CD4-positive, alpha-beta memory T cell (primary cell): ENCODE results near the gene RGP1. TPM values are rescaled to one million over a fixed set of nuclear protein-coding genes. Genes with fewer than 3 reads are reported as not detected.

Source experiments
- CTCF ChIA-PET: fragments of 350-600 bp; sonication (Branson Sonifier 250); formaldehyde crosslinking; loops from one replicate; lab custom pipeline; 2021; ENCODE audit warnings: inconsistent platforms; ENCODE audit not compliant: partially characterized antibody; lab: Charles Lee
- POLR2A ChIA-PET: fragments of 350-600 bp; sonication (Branson Sonifier 250); formaldehyde crosslinking; loops from one replicate; lab custom pipeline; 2021; ENCODE audit not compliant: partially characterized antibody; lab: Charles Lee
- DNase-seq, 5 donors: peaks; one replicate each; pipeline versions ENCODE4 v3.0.0 to v3.0.0-alpha.2; 2020 to 2022; ENCODE audit warnings: mixed read lengths in 1 of 5
- H3K27ac ChIP-seq: one replicate; pipeline ENCODE4 v1.7.0; 2013; ENCODE audit warnings: low read depth, low read length
- H3K27me3 ChIP-seq: 2 replicates; pipeline ENCODE4 v1.7.0; 2013; ENCODE audit warnings: mild to moderate bottlenecking, low read length, moderate library complexity; ENCODE audit not compliant: insufficient read depth
- H3K36me3 ChIP-seq: 2 replicates; pipeline ENCODE4 v1.7.0; 2013; ENCODE audit warnings: mild to moderate bottlenecking, low read length, moderate library complexity; ENCODE audit not compliant: insufficient read depth
- H3K4me1 ChIP-seq: 2 replicates; pipeline ENCODE4 v1.7.0; 2013; ENCODE audit warnings: mild to moderate bottlenecking, low read length, moderate library complexity; ENCODE audit not compliant: insufficient read depth
- H3K4me3 ChIP-seq, 2 donors: one replicate each; pipeline ENCODE4 v1.7.0; 2013; ENCODE audit warnings: low read length in 2 of 2, mild to moderate bottlenecking in 1 of 2
- H3K9me3 ChIP-seq, 2 donors: one replicate each; pipeline ENCODE4 v1.7.0; 2013; ENCODE audit warnings: low read length in 2 of 2, control low read depth in 1 of 2; ENCODE audit not compliant: control insufficient read depth in 1 of 2
- H3K27ac Mint-ChIP-seq, 7 donors: one replicate each; pipeline ENCODE4 v1.8.0; 2020 to 2021; ENCODE audit warnings: mixed read lengths in 7 of 7, mild to moderate bottlenecking in 6 of 7, inconsistent platforms in 3 of 7, moderate library complexity in 3 of 7
- H3K27me3 Mint-ChIP-seq, 2 donors: one replicate each; pipeline ENCODE4 v1.8.0; 2020 to 2021; ENCODE audit warnings: mixed read lengths in 2 of 2
- H3K36me3 Mint-ChIP-seq, 2 donors: one replicate each; pipeline ENCODE4 v1.8.0; 2020 to 2021; ENCODE audit warnings: mixed read lengths in 2 of 2, inconsistent platforms in 1 of 2, mild to moderate bottlenecking in 1 of 2
- H3K4me1 Mint-ChIP-seq, 4 donors: one replicate each; pipeline ENCODE4 v1.8.0; 2020 to 2021; ENCODE audit warnings: mixed read lengths in 4 of 4, mild to moderate bottlenecking in 1 of 4
- H3K4me3 Mint-ChIP-seq, 8 donors: one replicate each; pipeline ENCODE4 v1.8.0; 2020 to 2021; ENCODE audit warnings: mixed read lengths in 8 of 8, mild to moderate bottlenecking in 7 of 8, moderate library complexity in 6 of 8, inconsistent platforms in 3 of 8
- H3K9me3 Mint-ChIP-seq, 8 donors: one replicate each; pipeline ENCODE4 v1.8.0; 2020 to 2021; ENCODE audit warnings: mixed read lengths in 8 of 8, mild to moderate bottlenecking in 5 of 8, inconsistent platforms in 3 of 8, moderate library complexity in 1 of 8
- intact Hi-C: fragments of 100-400 bp; cut with micrococcal nuclease; formaldehyde crosslinking; loops from one replicate; pipeline ENCODE4 v1.15.1; 2023
- polyA plus RNA-seq, 2 donors: library from polyadenylated mRNA; unstranded; fragments of 300-500 nt; fragmentation: Illumina TruSeq; gene quantifications; one replicate each; pipeline ENCODE4 v1.2.3, GENCODE V29; 2021
- total RNA-seq, 2 experiments: library from RNA; stranded (reverse); gene quantifications; one replicate each; pipeline ENCODE4 v1.2.3, GENCODE V29; 2021

The RGP1 gene
- total and polyA plus RNA-seq, 4 experiments from 2014 or later: 6.1 to 33.8 (median 20.9) TPM

DNA sequence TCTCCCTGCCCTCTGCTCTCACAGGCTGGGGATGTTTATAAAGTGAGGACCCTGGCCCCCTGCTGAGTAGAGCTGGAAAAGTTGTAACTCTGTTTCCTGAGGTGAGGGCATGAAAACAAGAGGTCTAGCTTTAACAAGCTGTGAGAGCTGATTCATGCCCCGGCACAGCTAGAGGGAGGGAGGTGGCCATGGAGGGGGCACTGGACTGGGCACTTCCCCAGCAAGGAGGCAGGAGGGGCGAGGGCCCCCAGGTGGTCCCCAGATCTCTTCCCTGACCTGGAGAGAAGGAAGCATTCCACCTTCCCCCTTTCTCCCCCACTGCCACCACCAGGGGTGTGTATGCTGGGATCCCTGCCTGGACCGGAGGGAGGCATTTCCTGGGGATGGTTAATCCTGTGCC, 5.2 kb downstream of the RGP1 start, which contains the start of gene MSMP:
Gene MSMP, minus strand, starts transcription at position 13 of the 400 bp plus-strand sequence. CDS start 147 bp downstream, outside the sequence.
- POLR2A ChIA-PET: interaction anchor here (1.0 kb wide), 1 partner anchor 22 kb away, joined by 4 read pairs; the partner anchor contains the start of genes CREB3 and TLN1
- H3K36me3 ChIP-seq: peaks cover 35% of the 10 kb centered on the region
- no peak within 1 kb of the TSS for H3K27ac ChIP-seq
- H3K4me3 Mint-ChIP-seq: peak within 1 kb of the TSS in 2 of 8 donors; percentile 30 to 74
- no peak for DNase-seq
- peaks cover 27 to 67% (median 50%) of the 10 kb centered on the region in 4 donors for H3K4me1 Mint-ChIP-seq
- H3K36me3 Mint-ChIP-seq: peaks cover 25 to 40% of the 10 kb centered on the region in 2 donors
- peaks cover 36% of the 10 kb centered on the region for H3K4me1 ChIP-seq
- H3K9me3 ChIP-seq: no peaks in the 10 kb centered on the region
- CTCF ChIA-PET: interaction anchor here (1.2 to 6.0 kb wide), 3 partner anchors 22 to 137 kb away, joined by 3 to 32 read pairs (median 4); partner anchors contain the start of gene CREB3
- no peak within 1 kb of the TSS for H3K4me3 ChIP-seq
- no peaks in the 10 kb centered on the region for H3K27me3 ChIP-seq
- no peaks in the 10 kb centered on the region for H3K27me3 Mint-ChIP-seq
- H3K9me3 Mint-ChIP-seq: peaks cover 0 to 2% (median 0%) of the 10 kb centered on the region in 8 donors
- intact Hi-C loops: no loop called here
- peak within 1 kb of the TSS in 6 of 7 donors; percentile 27 to 99 (median 83) for H3K27ac Mint-ChIP-seq

DNA sequence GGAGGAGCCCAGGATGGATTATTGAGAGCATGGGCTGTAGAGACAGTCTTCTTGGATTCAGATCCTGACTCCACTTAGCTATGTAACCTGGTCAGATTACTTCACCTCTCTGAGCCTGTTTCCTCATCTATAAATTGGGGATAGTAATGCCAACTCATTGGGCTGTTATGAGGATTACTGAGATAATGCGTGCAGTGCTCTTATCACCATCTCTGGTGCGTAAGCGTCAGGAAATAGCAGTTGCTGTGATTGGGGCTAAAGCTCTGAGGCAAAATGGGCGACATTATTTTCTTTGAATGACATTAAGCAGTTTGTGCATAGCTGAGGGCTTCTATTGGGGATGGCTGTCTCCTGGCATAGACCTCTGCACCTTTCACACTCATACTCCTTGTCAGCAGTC, 6.0 kb downstream of the RGP1 start:
- Mint-ChIP-seq H3K4me1 (peaks cover 25 to 67% (median 52%) of the 10 kb centered on the region in 4 donors), H3K36me3 (peaks cover 25 to 32% of the 10 kb centered on the region in 2 donors), H3K27me3 (no peaks in the 10 kb centered on the region), H3K27ac (peak overlapping the region in 6 of 7 donors; percentile 27 to 99 (median 82)), H3K9me3 (peaks cover 0 to 2% (median 0%) of the 10 kb centered on the region in 8 donors), H3K4me3 (peak overlapping the region in 1 of 8 donors; percentile 74)
- DNase-seq: no peak
- Histone ChIP-seq H3K36me3 (peaks cover 35% of the 10 kb centered on the region), H3K4me1 (peaks cover 31% of the 10 kb centered on the region), H3K4me3 (no peak overlapping the region), H3K27me3 (no peaks in the 10 kb centered on the region), H3K9me3 (no peaks in the 10 kb centered on the region), H3K27ac (no peak overlapping the region)
- intact Hi-C loops: no loop called here
- ChIA-PET POLR2A (interaction anchor here (1.0 to 1.9 kb wide), 2 partner anchors 15 to 23 kb away, joined by 4 to 7 read pairs; partner anchors contain the start of genes CREB3 and TLN1), CTCF (interaction anchor here (1.1 to 6.0 kb wide), 11 partner anchors 8 to 138 kb away, joined by 3 to 33 read pairs (median 13); partner anchors contain the start of genes CCDC107, CREB3, GBA2 and RGP1)

DNA sequence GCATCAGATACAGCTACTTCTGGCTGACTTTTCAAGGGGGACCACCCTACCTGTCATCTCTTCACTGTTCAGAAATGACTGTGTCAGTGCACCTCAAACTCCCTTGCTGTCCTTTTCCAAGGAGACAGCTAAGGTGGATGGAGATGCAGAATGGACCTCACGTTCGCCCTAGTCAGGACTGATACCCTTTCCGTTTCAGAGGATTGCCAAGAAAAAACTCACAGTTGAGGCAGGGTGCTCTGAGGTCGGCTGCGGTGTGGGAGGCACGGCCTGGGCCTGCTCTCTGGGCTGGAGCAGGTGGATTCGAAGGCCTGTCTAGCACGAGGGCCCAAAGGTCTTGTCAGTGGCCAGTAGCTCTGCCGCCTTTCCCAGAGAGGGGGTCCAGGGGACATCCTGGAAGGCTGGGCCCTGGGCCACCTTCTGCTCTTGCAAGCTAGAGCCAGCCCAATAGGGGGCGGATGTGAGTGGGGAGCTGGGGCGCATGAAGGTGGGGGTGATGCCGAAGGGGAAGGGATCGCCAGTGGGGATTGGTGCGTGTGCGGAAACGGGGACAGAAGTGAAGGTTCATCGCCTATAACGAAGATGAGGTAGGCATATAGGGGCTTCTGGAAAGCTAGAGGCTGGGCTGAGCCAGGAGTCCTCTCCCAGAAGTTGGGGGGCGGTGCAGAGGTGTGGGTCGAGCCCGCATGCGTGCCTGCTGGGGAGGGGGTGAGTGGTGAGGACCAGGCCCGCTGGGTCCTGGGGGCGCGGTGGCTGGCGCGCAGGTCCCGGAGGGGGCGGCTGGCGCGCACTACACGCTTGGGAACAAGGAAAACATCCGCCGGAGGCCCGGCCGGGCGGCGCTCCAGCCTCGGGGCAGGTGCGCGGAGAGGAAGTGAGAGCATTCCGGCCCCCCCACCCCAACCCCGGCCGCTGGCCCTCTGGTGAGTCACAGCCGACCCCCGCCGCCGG, 7.5 kb downstream of the RGP1 start:
- Histone ChIP-seq H3K36me3 (peaks cover 25% of the 10 kb centered on the region), H3K27ac (peak overlapping the region; percentile 70), H3K4me1 (peaks cover 22% of the 10 kb centered on the region), H3K27me3 (no peaks in the 10 kb centered on the region), H3K9me3 (no peaks in the 10 kb centered on the region), H3K4me3 (peak overlapping the region; percentile 62 to 90)
- peak overlapping the region; percentile 81 to 99 (median 98) for H3K27ac Mint-ChIP-seq
- intact Hi-C loops: loop anchor here (1.0 to 2.0 kb wide), 3 partner anchors 24 to 686 kb away; partner anchors contain the start of genes CREB3 and TLN1
- peaks cover 24 to 67% (median 49%) of the 10 kb centered on the region in 4 donors for H3K4me1 Mint-ChIP-seq
- H3K9me3 Mint-ChIP-seq: peaks cover 0 to 2% (median 0%) of the 10 kb centered on the region in 8 donors
- H3K4me3 Mint-ChIP-seq: peak overlapping the region; percentile 97 to 100 (median 98)
- DNase-seq: peak; percentile 68 to 80 (median 71)
- ChIA-PET CTCF (interaction anchor here (0.7 to 6.0 kb wide), 30 partner anchors 10 to 434 kb away, joined by 3 to 33 read pairs (median 4); partner anchors contain the start of genes CCDC107, CLTA, CREB3 and GBA2), POLR2A (interaction anchor here (0.9 to 3.1 kb wide), 17 partner anchors 9 to 153 kb away, joined by 3 to 25 read pairs (median 6); partner anchors contain the start of genes CCDC107, CREB3, FAM221B and GBA2)
- no peaks in the 10 kb centered on the region for H3K27me3 Mint-ChIP-seq
- peaks cover 24% of the 10 kb centered on the region in 2 donors for H3K36me3 Mint-ChIP-seq

DNA sequence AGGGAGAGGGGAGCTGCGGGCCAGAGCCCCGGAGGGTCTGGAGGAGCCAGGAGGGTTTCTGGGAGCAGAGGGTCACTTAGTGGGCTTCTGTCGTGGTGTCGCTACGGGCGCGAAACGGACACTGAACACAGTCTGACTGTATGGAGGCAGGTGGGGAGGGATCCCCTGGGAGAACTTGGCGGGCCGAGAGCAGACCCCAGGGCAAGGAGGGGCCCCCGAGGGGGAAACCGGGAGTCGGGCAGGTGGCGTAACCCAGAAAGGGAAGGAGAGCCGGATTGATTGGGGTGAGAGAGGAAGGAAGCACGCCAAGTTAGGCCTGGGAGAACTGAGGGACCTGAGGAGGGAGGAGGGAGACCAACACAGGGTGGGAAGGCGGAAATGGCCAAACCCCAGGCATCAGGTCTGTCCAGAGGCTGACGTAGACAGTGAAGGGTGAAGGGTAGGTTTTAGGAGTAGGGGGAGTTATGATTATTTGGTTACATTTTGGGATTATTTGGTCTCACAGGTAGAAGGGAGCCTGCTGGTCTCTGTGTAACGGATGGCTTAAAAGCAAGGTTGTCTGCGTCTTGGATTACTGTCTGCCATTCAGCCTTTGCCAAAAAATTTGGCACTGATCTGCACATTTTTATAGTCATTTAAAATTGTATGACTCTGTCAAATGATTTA, 8.3 kb downstream of the RGP1 start:
- POLR2A ChIA-PET: interaction anchor here (0.6 to 3.1 kb wide), 18 partner anchors 8 to 154 kb away, joined by 3 to 25 read pairs (median 5); partner anchors contain the start of genes CCDC107, CREB3, GBA2 and RGP1

DNA sequence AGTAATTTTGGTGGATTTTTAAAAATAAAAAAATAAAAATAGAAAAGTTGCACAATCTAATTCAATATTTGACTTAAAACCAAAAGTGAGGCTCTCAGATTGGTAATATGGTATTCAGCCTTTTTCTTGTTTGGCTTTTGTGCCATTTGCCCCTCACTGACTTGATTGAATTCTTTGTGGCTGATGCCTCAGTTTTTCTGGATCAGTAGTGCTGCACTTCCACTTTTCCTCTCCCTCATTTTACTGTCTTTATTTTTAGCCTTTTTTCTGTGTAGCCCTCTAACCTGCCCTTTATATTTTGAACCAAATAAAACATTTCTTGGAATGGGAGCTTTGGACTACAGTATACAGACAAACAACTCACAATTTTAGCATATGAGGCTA, 8.8 kb downstream of the RGP1 start:
- intact Hi-C loops: loop anchor here (2.0 kb wide), 2 partner anchors 25 to 687 kb away; partner anchors contain the start of genes CREB3 and TLN1
- Histone ChIP-seq H3K4me3 (peak overlapping the region in 1 of 2 donors; percentile 90), H3K27me3 (no peaks in the 10 kb centered on the region), H3K27ac (no peak overlapping the region), H3K9me3 (no peaks in the 10 kb centered on the region), H3K4me1 (peaks cover 22% of the 10 kb centered on the region), H3K36me3 (peaks cover 12% of the 10 kb centered on the region)
- Mint-ChIP-seq H3K36me3 (peaks cover 13 to 14% of the 10 kb centered on the region in 2 donors), H3K27me3 (no peaks in the 10 kb centered on the region), H3K27ac (peak overlapping the region in 6 of 7 donors; percentile 37 to 95 (median 69)), H3K4me3 (peak overlapping the region; percentile 40 to 100 (median 98)), H3K4me1 (peaks cover 24 to 67% (median 47%) of the 10 kb centered on the region in 4 donors), H3K9me3 (peaks cover 0 to 2% (median 0%) of the 10 kb centered on the region in 8 donors)
- ChIA-PET CTCF (interaction anchor here (1.1 to 4.0 kb wide), 2 partner anchors 11 to 61 kb away, joined by 3 to 33 read pairs; partner anchors contain the start of genes GBA2 and RGP1), POLR2A (interaction anchor here (0.6 to 3.1 kb wide), 6 partner anchors 8 to 111 kb away, joined by 3 to 15 read pairs (median 4); partner anchors contain the start of genes CREB3 and TLN1)
- no peak for DNase-seq

More for the DNA sequence above, 8.3 kb downstream of the RGP1 start:
- Mint-ChIP-seq H3K9me3 (peaks cover 0 to 2% (median 0%) of the 10 kb centered on the region in 8 donors), H3K27ac (peak overlapping the region; percentile 86 to 98 (median 92)), H3K36me3 (peaks cover 18 to 19% of the 10 kb centered on the region in 2 donors), H3K27me3 (no peaks in the 10 kb centered on the region), H3K4me3 (peak overlapping the region; percentile 97 to 100 (median 98)), H3K4me1 (peaks cover 24 to 71% (median 49%) of the 10 kb centered on the region in 4 donors)
- peak overlapping the region; percentile 58 to 90 for H3K4me3 ChIP-seq
- H3K9me3 ChIP-seq: no peaks in the 10 kb centered on the region
- H3K36me3 ChIP-seq: peaks cover 17% of the 10 kb centered on the region
- no peaks in the 10 kb centered on the region for H3K27me3 ChIP-seq
- H3K4me1 ChIP-seq: peaks cover 22% of the 10 kb centered on the region
- intact Hi-C loops: loop anchor here (2.0 kb wide), 2 partner anchors 25 to 687 kb away; partner anchors contain the start of genes CREB3 and TLN1
- peak in 2 of 5 donors; percentile 2 to 12 for DNase-seq
- CTCF ChIA-PET: interaction anchor here (0.7 to 6.0 kb wide), 22 partner anchors 11 to 433 kb away, joined by 3 to 33 read pairs (median 5); partner anchors contain the start of genes CCDC107, CLTA, CREB3 and GBA2
- peak overlapping the region; percentile 70 for H3K27ac ChIP-seq
